ENCODE results near the gene NIPA2. TPM values are rescaled to one million over a fixed set of nuclear protein-coding genes. Genes with fewer than 3 reads are reported as not detected.

NIPA2 gene
- total RNA-seq, 1 donor from 2014 or later, result 81.0 TPM

- no peak for TF ChIP-seq CTCF (IDR thresholded peaks at IDR 0.05; ENCODE audit: unreplicated experiment)
- no peaks in the 10 kb centered on the region for H3K4me1 Mint-ChIP-seq (ENCODE audit: unreplicated experiment)
- no peak overlapping the region for H3K4me3 Mint-ChIP-seq (ENCODE audit: unreplicated experiment)
These were observed 7.0 kb upstream of the NIPA2 start for GRCh38 chr15:22831473-22831872.

GRCh38 chr15:22839046-22839695 lies 705 bp downstream of the NIPA2 start:
- peaks cover 13% of the 10 kb centered on the region for H3K36me3 Mint-ChIP-seq (ENCODE audit: low read depth, unreplicated experiment)
- no peak for TF ChIP-seq CTCF (IDR thresholded peaks at IDR 0.05; ENCODE audit: unreplicated experiment)
- no peak for DNase-seq (ENCODE audit: low spot score)
- peaks cover 22% of the 10 kb centered on the region for H3K4me1 Mint-ChIP-seq (ENCODE audit: unreplicated experiment)
- H3K27me3 Mint-ChIP-seq (ENCODE audit: unreplicated experiment), result peaks cover 4% of the 10 kb centered on the region
- peak overlapping the region; percentile 97 for H3K27ac Mint-ChIP-seq (ENCODE audit: unreplicated experiment)
- no peaks in the 10 kb centered on the region for H3K9me3 Mint-ChIP-seq (ENCODE audit: unreplicated experiment)
- peak overlapping the region; percentile 98 for H3K4me3 Mint-ChIP-seq (ENCODE audit: unreplicated experiment)

More at GRCh38 chr15:22831473-22831872, 7.0 kb upstream of the NIPA2 start:
- no peak for DNase-seq (ENCODE audit: low spot score)
- Mint-ChIP-seq H3K27ac (ENCODE audit: unreplicated experiment) (no peak overlapping the region), H3K27me3 (ENCODE audit: unreplicated experiment) (peaks cover 2% of the 10 kb centered on the region), H3K36me3 (ENCODE audit: low read depth, unreplicated experiment) (peaks cover 6% of the 10 kb centered on the region), H3K9me3 (ENCODE audit: unreplicated experiment) (no peaks in the 10 kb centered on the region)

- H3K4me1 Mint-ChIP-seq (ENCODE audit: unreplicated experiment), result peaks cover 18% of the 10 kb centered on the region
- DNase-seq (ENCODE audit: low spot score), result no peak
- peaks cover 21% of the 10 kb centered on the region for H3K36me3 Mint-ChIP-seq (ENCODE audit: low read depth, unreplicated experiment)
- H3K4me3 Mint-ChIP-seq (ENCODE audit: unreplicated experiment), result peak overlapping the region; percentile 3
- no peak overlapping the region for H3K27ac Mint-ChIP-seq (ENCODE audit: unreplicated experiment)
- no peaks in the 10 kb centered on the region for H3K9me3 Mint-ChIP-seq (ENCODE audit: unreplicated experiment)
- no peak for TF ChIP-seq CTCF (IDR thresholded peaks at IDR 0.05; ENCODE audit: unreplicated experiment)
- peaks cover 4% of the 10 kb centered on the region for H3K27me3 Mint-ChIP-seq (ENCODE audit: unreplicated experiment)
These were observed 6.2 kb downstream of the NIPA2 start for GRCh38 chr15:22844421-22845288.

- peaks cover 20% of the 10 kb centered on the region for H3K36me3 Mint-ChIP-seq (ENCODE audit: low read depth, unreplicated experiment)
These were observed 6.9 kb downstream of the NIPA2 start for GRCh38 chr15:22845289-22845900.

More at GRCh38 chr15:22845289-22845900, 6.9 kb downstream of the NIPA2 start:
- peaks cover 18% of the 10 kb centered on the region for H3K4me1 Mint-ChIP-seq (ENCODE audit: unreplicated experiment)
- H3K27ac Mint-ChIP-seq (ENCODE audit: unreplicated experiment), result no peak overlapping the region
- peaks cover 3% of the 10 kb centered on the region for H3K27me3 Mint-ChIP-seq (ENCODE audit: unreplicated experiment)
- no peak for TF ChIP-seq CTCF (IDR thresholded peaks at IDR 0.05; ENCODE audit: unreplicated experiment)
- H3K4me3 Mint-ChIP-seq (ENCODE audit: unreplicated experiment), result no peak overlapping the region
- no peaks in the 10 kb centered on the region for H3K9me3 Mint-ChIP-seq (ENCODE audit: unreplicated experiment)
- DNase-seq (ENCODE audit: low spot score), result no peak
